ENCODE measurements around the gene PDHB.

GRCh38 chr3:58478781-58479180, 45.1 kb upstream of the PDHB start:
- TF ChIP-seq EZH2 (IDR thresholded peaks at IDR 0.05; ENCODE audit: low read length, missing control alignments), result no peak
- TF ChIP-seq, protein P1, sequence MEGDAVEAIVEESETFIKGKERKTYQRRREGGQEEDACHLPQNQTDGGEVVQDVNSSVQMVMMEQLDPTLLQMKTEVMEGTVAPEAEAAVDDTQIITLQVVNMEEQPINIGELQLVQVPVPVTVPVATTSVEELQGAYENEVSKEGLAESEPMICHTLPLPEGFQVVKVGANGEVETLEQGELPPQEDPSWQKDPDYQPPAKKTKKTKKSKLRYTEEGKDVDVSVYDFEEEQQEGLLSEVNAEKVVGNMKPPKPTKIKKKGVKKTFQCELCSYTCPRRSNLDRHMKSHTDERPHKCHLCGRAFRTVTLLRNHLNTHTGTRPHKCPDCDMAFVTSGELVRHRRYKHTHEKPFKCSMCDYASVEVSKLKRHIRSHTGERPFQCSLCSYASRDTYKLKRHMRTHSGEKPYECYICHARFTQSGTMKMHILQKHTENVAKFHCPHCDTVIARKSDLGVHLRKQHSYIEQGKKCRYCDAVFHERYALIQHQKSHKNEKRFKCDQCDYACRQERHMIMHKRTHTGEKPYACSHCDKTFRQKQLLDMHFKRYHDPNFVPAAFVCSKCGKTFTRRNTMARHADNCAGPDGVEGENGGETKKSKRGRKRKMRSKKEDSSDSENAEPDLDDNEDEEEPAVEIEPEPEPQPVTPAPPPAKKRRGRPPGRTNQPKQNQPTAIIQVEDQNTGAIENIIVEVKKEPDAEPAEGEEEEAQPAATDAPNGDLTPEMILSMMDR (conservative IDR thresholded peaks at IDR 0.05 in 1 of 2, IDR thresholded peaks at IDR 0.05 in 1 of 2; ENCODE audit: low read depth in 1 of 2, low read length in 2 of 2), result no peak
